Gastroesophageal sphincter (tissue), 4 donors: ENCODE results near the gene GIMAP1. TPM values are rescaled to one million over a fixed set of nuclear protein-coding genes. Genes with fewer than 3 reads are reported as not detected.

ENCODE experiments used
- ATAC-seq: fragments of 150-250 bp; one replicate; pipeline ENCODE4 v1.9.1; 2016; ENCODE audit warnings: mild to moderate bottlenecking, moderate library complexity
- H3K27ac ChIP-seq, 4 donors: fragments of 200-600 bp; sonication (generic) in 3 of 4; 1 replicate in 3 of 4; 2 replicates in 1 of 4; pipeline ENCODE4 v1.5.1; 2016 to 2019
- H3K27me3 ChIP-seq: fragments of 200-600 bp; sonication (generic); one replicate; pipeline ENCODE4 v1.5.1; 2019
- H3K36me3 ChIP-seq, 2 donors: fragments of 200-600 bp; sonication (generic); one replicate each; pipeline ENCODE4 v1.5.1; 2019; ENCODE audit warnings: control low read depth in 1 of 2
- H3K4me1 ChIP-seq, 3 donors: fragments of 200-600 bp; sonication (generic); 1 replicate in 2 of 3; 2 replicates in 1 of 3; pipeline ENCODE4 v1.5.1; 2016 to 2019; ENCODE audit warnings: control low read depth in 2 of 3
- H3K4me3 ChIP-seq, 2 donors: fragments of 200-600 bp; sonication (generic); one replicate each; pipeline ENCODE4 v1.5.1; 2019; ENCODE audit warnings: mild to moderate bottlenecking in 1 of 2, moderate library complexity in 1 of 2
- H3K9me3 ChIP-seq, 3 donors: fragments of 200-600 bp; sonication (generic); one replicate each; pipeline ENCODE4 v1.5.1; 2017 to 2019; ENCODE audit warnings: control low read depth in 2 of 3
- CTCF ChIP-seq, 4 experiments: fragments of 200-600 bp in 2 of 4; fragments of 450-650 bp in 2 of 4; sonication (generic) in 1 of 4; IDR thresholded peaks; one replicate each; pipeline ENCODE4 v1.5.1; 2017 to 2019; ENCODE audit warnings: antibody characterized with exemption in 4 of 4, mild to moderate bottlenecking in 2 of 4, moderate library complexity in 2 of 4
- EP300 ChIP-seq: sonication (generic); formaldehyde crosslinking; IDR thresholded peaks from one replicate; pipeline ENCODE4 v1.6.1; 2017; ENCODE audit warnings: antibody characterized with exemption, mild to moderate bottlenecking
- POLR2A ChIP-seq, 2 donors: fragments of 450-650 bp; IDR thresholded peaks; one replicate each; pipeline ENCODE4 v1.6.1; 2017; ENCODE audit warnings: antibody characterized with exemption in 2 of 2, mild to moderate bottlenecking in 2 of 2, moderate library complexity in 1 of 2
- POLR2AphosphoS5 ChIP-seq: sonication (generic); formaldehyde crosslinking; IDR thresholded peaks from one replicate; pipeline ENCODE4 v1.6.1; 2017; ENCODE audit warnings: antibody characterized with exemption
- WGBS, 2 donors: methylation state at CpG; one replicate each; pipeline ENCODE4 v1.1.5; 2018; ENCODE audit warnings: low coverage in 1 of 2; 5-methylcytosine and 5-hydroxymethylcytosine counted together
- total RNA-seq, 4 donors: library from RNA; depleted of rRNA; stranded (reverse); fragments of >200 nt; gene quantifications; one replicate each; pipeline ENCODE4 v1.1.0, GENCODE V29; 2016

Gene GIMAP1
- total RNA-seq, 4 donors from 2014 or later = 4.2 to 14.3 (median 7.9) TPM

- H3K4me1 ChIP-seq = peaks cover 0 to 8% (median 0%) of the 10 kb centered on the region in 3 donors
- H3K27me3 ChIP-seq = no peaks in the 10 kb centered on the region
- peaks cover 0 to 7% of the 10 kb centered on the region in 2 donors for H3K36me3 ChIP-seq
- peak within 1 kb of the TSS; percentile 53 to 63 for H3K4me3 ChIP-seq
- no peak for ATAC-seq
- H3K27ac ChIP-seq = peak within 1 kb of the TSS; percentile 55 to 70 (median 66)
- WGBS, 2 donors = 7 to 10% methylated on average over 6 of the region's 6 CpGs
- H3K9me3 ChIP-seq = no peaks in the 10 kb centered on the region
- TF ChIP-seq CTCF (IDR thresholded peaks at IDR 0.05) (no peak), POLR2A (IDR thresholded peaks at IDR 0.05) (no peak), POLR2AphosphoS5 (no peak), EP300 (no peak)
Observed at GRCh38 chr7:150685219-150686029, 31.0 kb upstream of the GIMAP1 start, which contains the start of gene GIMAP2. Gene GIMAP2, plus strand, starts transcription at chr7:150685706. Its CDS starts 1,354 bp downstream, at chr7:150687060.

GRCh38 chr7:150686030-150686631 is 30.3 kb upstream of the GIMAP1 start:
- peaks cover 0 to 13% of the 10 kb centered on the region in 2 donors for H3K36me3 ChIP-seq
- H3K9me3 ChIP-seq = no peaks in the 10 kb centered on the region
- H3K27me3 ChIP-seq = no peaks in the 10 kb centered on the region
- H3K4me3 ChIP-seq = peak overlapping the region; percentile 53 to 63
- ATAC-seq = no peak
- peaks cover 0 to 8% (median 0%) of the 10 kb centered on the region in 3 donors for H3K4me1 ChIP-seq
- H3K27ac ChIP-seq = peak overlapping the region; percentile 55 to 70 (median 66)
- TF ChIP-seq POLR2A (IDR thresholded peaks at IDR 0.05) (no peak), POLR2AphosphoS5 (no peak), EP300 (no peak), CTCF (IDR thresholded peaks at IDR 0.05) (no peak)
- 45 to 61% methylated on average over 8 to 9 of the region's 9 CpGs for WGBS, 2 donors

GRCh38 chr7:150688630-150689029 is 27.8 kb upstream of the GIMAP1 start:
- no peaks in the 10 kb centered on the region for H3K27me3 ChIP-seq
- peaks cover 0 to 25% of the 10 kb centered on the region in 2 donors for H3K36me3 ChIP-seq
- 100% methylated on average over 1 of the region's 6 CpGs; no CpG with 5 or more reads in 1 of the 2 donors for WGBS, 2 donors
- H3K4me3 ChIP-seq = no peak overlapping the region
- TF ChIP-seq POLR2AphosphoS5 (no peak), CTCF (IDR thresholded peaks at IDR 0.05) (no peak), EP300 (no peak), POLR2A (IDR thresholded peaks at IDR 0.05) (no peak)
- ATAC-seq = no peak
- no peak overlapping the region for H3K27ac ChIP-seq
- peaks cover 0 to 8% (median 0%) of the 10 kb centered on the region in 3 donors for H3K4me1 ChIP-seq
- no peaks in the 10 kb centered on the region for H3K9me3 ChIP-seq

- Histone ChIP-seq H3K36me3 (peaks cover 0 to 15% of the 10 kb centered on the region in 2 donors), H3K9me3 (peaks cover 0 to 38% (median 0%) of the 10 kb centered on the region in 3 donors), H3K27me3 (no peaks in the 10 kb centered on the region), H3K4me3 (no peak overlapping the region), H3K4me1 (no peaks in the 10 kb centered on the region), H3K27ac (no peak overlapping the region)
- ATAC-seq = no peak
- no peak for TF ChIP-seq EP300
- no peak for TF ChIP-seq POLR2AphosphoS5
- WGBS, 2 donors = 50 to 54% methylated on average over 2 of the region's 2 CpGs
Observed at GRCh38 chr7:150695654-150696053, 20.8 kb upstream of the GIMAP1 start.

GRCh38 chr7:150703209-150703608 is 13.2 kb upstream of the GIMAP1 start:
- TF ChIP-seq POLR2A (IDR thresholded peaks at IDR 0.05) (no peak), POLR2AphosphoS5 (no peak), CTCF (IDR thresholded peaks at IDR 0.05) (no peak), EP300 (no peak)
- WGBS, 2 donors = 79% methylated on average over 1 of the region's 1 CpG; no CpG with 5 or more reads in 1 of the 2 donors
- H3K9me3 ChIP-seq = peaks cover 0 to 72% (median 3%) of the 10 kb centered on the region in 3 donors
- ATAC-seq = no peak
- H3K4me3 ChIP-seq = no peak overlapping the region
- no peaks in the 10 kb centered on the region for H3K36me3 ChIP-seq
- H3K27me3 ChIP-seq = no peaks in the 10 kb centered on the region
- H3K4me1 ChIP-seq = no peaks in the 10 kb centered on the region
- no peak overlapping the region for H3K27ac ChIP-seq
